Chondrocyte (in vitro differentiated cells): ENCODE results near the gene AQP10. TPM values are rescaled to one million over a fixed set of nuclear protein-coding genes. Genes with fewer than 3 reads are reported as not detected.

Experiments used
- DNase-seq: peaks from one replicate; pipeline ENCODE4 v3.0.0; 2021; ENCODE audit warnings: mixed read lengths, low spot score
- H3K27ac Mint-ChIP-seq: one replicate; pipeline ENCODE4 v1.8.0; 2021; ENCODE audit warnings: mild to moderate bottlenecking, moderate library complexity, mixed read lengths; ENCODE audit not compliant: unreplicated experiment
- H3K27me3 Mint-ChIP-seq: 2 replicates; pipeline ENCODE4 v1.8.0; 2021; ENCODE audit warnings: low read depth, mixed read lengths
- H3K36me3 Mint-ChIP-seq: 2 replicates; pipeline ENCODE4 v1.8.0; 2021; ENCODE audit warnings: low read depth, mixed read lengths
- H3K4me1 Mint-ChIP-seq: 2 replicates; pipeline ENCODE4 v1.8.0; 2021; ENCODE audit warnings: low read depth, mild to moderate bottlenecking, mixed read lengths
- H3K4me3 Mint-ChIP-seq: one replicate; pipeline ENCODE4 v1.8.0; 2021; ENCODE audit warnings: mild to moderate bottlenecking, moderate library complexity, mixed read lengths; ENCODE audit not compliant: unreplicated experiment
- H3K9me3 Mint-ChIP-seq: 2 replicates; pipeline ENCODE4 v1.8.0; 2021; ENCODE audit warnings: low read depth, mixed read lengths
- total RNA-seq: library from RNA; stranded (reverse); gene quantifications from 3 replicates; pipeline ENCODE4 v1.2.1, GENCODE V29; 2021
- TF ChIP-seq, protein P1 (sequence below): fragments of 200-600 bp; sonication (generic); IDR thresholded peaks from 2 replicates; pipeline ENCODE4 v1.5.0; 2021; ENCODE audit warnings: antibody characterized with exemption, mild to moderate bottlenecking, moderate library complexity

AQP10 gene
- total RNA-seq, 1 donor from 2014 or later: not detected

DNA sequence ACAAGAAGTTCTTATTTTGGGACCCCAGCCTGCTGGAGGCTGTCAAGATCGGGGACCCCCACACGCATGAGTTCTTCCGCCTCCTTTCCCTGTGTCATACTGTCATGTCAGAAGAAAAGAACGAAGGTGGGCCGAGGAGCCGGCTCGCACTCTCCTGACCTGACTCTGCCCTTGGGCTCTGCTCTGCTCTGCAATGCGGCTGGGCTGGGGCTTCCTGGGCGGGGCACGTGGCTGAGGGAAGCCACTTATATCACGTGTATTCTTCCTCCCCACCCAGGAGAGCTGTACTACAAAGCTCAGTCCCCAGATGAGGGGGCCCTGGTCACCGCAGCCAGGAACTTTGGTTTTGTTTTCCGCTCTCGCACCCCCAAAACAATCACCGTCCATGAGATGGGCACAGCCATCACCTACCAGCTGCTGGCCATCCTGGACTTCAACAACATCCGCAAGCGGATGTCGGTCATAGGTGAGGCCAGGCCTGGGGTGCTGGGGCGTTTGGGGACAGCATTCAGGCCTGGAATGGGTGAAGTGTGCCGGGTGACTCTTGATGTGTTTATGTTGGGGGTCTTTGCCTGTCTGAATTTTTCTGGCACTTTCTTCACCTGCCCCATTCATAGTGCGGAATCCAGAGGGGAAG is 22.1 kb downstream of the AQP10 start:
- Mint-ChIP-seq H3K27me3 (no peaks in the 10 kb centered on the region), H3K27ac (no peak overlapping the region), H3K9me3 (no peaks in the 10 kb centered on the region), H3K4me1 (peaks cover 8% of the 10 kb centered on the region), H3K4me3 (no peak overlapping the region), H3K36me3 (peaks cover 64% of the 10 kb centered on the region)
- DNase-seq: no peak
- TF ChIP-seq, protein P1, sequence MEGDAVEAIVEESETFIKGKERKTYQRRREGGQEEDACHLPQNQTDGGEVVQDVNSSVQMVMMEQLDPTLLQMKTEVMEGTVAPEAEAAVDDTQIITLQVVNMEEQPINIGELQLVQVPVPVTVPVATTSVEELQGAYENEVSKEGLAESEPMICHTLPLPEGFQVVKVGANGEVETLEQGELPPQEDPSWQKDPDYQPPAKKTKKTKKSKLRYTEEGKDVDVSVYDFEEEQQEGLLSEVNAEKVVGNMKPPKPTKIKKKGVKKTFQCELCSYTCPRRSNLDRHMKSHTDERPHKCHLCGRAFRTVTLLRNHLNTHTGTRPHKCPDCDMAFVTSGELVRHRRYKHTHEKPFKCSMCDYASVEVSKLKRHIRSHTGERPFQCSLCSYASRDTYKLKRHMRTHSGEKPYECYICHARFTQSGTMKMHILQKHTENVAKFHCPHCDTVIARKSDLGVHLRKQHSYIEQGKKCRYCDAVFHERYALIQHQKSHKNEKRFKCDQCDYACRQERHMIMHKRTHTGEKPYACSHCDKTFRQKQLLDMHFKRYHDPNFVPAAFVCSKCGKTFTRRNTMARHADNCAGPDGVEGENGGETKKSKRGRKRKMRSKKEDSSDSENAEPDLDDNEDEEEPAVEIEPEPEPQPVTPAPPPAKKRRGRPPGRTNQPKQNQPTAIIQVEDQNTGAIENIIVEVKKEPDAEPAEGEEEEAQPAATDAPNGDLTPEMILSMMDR: no peak

DNA sequence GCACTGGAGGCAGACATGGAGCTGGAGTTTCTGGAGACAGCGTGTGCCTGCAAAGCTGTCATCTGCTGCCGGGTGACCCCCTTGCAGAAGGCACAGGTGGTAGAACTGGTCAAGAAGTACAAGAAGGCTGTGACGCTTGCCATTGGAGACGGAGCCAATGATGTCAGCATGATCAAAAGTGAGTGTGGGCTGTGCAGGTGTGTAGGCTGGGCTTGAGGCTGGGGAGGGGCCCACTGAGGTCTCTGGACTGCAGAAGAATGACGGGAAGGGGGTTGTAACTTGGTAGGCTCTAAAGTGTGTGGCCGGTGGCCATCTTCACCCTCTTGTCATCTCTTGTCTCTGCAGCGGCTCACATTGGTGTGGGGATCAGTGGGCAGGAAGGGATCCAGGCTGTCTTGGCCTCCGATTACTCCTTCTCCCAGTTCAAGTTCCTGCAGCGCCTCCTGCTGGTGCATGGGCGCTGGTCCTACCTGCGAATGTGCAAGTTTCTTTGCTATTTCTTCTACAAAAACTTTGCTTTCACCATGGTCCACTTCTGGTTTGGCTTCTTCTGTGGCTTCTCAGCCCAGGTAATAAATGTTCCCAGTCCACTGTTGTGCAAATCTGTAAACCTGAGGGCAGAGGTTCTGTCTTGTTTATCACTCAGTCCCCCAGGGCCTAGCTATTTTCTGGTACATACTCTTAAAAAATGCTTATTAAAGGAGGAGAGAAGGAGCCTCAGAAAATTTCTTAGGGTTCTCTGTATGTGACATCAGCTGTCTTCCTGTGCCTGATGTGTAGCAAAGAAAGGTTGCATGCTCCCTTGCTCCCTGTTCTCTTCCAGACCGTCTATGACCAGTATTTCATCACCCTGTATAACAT is 24.3 kb downstream of the AQP10 start:
- DNase-seq: no peak
- TF ChIP-seq, protein P1: peak; percentile 84
- Mint-ChIP-seq H3K4me1 (peaks cover 3% of the 10 kb centered on the region), H3K27ac (no peak overlapping the region), H3K27me3 (no peaks in the 10 kb centered on the region), H3K36me3 (peaks cover 61% of the 10 kb centered on the region), H3K9me3 (no peaks in the 10 kb centered on the region), H3K4me3 (no peak overlapping the region)

DNA sequence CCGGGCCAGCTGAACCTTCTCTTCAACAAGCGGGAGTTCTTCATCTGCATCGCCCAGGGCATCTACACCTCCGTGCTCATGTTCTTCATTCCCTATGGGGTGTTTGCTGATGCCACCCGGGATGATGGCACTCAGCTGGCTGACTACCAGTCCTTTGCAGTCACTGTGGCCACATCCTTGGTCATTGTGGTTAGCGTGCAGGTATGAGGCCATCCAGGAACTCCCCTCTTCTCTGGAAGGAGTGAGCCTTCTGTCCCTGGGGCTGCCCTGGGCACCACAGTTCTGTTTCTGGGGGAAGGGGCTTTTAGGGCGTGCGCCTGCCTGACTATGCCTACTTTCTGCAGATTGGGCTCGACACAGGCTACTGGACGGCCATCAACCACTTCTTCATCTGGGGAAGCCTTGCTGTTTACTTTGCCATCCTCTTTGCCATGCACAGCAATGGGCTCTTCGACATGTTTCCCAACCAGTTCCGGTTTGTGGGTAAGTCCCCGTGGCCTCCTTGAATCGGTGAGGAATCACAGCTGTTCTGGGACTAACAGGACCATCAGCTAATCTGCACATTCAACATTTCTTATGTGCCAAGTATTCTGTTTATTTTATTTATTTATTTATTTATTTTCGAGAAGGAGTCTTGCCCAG is 25.5 kb downstream of the AQP10 start:
- no peaks in the 10 kb centered on the region for H3K9me3 Mint-ChIP-seq
- H3K27ac Mint-ChIP-seq: no peak overlapping the region
- no peaks in the 10 kb centered on the region for H3K27me3 Mint-ChIP-seq
- no peak for DNase-seq
- H3K4me1 Mint-ChIP-seq: peaks cover 6% of the 10 kb centered on the region
- peaks cover 52% of the 10 kb centered on the region for H3K36me3 Mint-ChIP-seq
- TF ChIP-seq, protein P1: no peak
- H3K4me3 Mint-ChIP-seq: no peak overlapping the region

DNA sequence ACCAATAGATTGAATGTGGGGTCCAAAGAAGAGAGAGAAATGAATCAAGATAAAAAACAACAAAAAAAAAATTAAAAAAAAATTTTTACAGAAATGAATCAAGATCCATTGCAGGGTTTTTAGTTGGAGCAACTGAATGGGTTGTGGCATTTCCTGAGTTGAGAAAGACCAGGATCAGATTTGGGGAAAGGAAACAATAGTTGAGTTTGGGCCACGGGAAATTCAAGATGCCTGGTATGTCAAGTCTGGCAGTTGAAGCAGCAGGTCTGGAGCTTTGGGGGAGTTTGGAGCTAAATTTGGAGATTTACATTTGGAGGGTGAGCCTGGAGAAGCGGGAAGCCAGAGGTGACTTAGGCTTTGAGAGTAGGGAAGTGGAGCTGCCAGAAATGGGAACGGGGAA is 27.1 kb downstream of the AQP10 start:
- Mint-ChIP-seq H3K36me3 (peaks cover 40% of the 10 kb centered on the region), H3K27me3 (no peaks in the 10 kb centered on the region), H3K4me1 (peaks cover 13% of the 10 kb centered on the region), H3K4me3 (no peak overlapping the region), H3K27ac (no peak overlapping the region), H3K9me3 (no peaks in the 10 kb centered on the region)
- no peak for DNase-seq
- TF ChIP-seq, protein P1: no peak

DNA sequence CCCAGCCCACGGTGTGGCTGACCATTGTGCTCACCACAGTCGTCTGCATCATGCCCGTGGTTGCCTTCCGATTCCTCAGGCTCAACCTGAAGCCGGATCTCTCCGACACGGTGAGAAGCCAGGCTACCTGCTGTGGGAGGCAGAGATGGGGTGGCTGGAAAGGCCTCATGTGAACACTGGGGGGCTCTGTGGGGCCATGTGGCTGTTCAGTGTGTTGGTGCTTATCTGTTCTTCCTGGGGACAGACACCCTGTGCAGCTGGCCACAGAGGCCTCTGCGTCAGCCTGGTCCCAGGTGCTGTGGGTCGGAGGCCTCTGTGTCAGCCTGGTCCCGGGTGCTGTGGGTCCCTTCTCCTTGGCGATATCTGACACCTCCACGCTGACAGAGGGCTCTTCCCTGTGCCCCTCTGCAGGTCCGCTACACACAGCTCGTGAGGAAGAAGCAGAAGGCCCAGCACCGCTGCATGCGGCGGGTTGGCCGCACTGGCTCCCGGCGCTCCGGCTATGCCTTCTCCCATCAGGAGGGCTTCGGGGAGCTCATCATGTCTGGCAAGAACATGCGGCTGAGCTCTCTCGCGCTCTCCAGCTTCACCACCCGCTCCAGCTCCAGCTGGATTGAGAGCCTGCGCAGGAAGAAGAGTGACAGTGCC is 27.7 kb downstream of the AQP10 start:
- Mint-ChIP-seq H3K4me3 (no peak overlapping the region), H3K4me1 (peaks cover 19% of the 10 kb centered on the region), H3K9me3 (no peaks in the 10 kb centered on the region), H3K27me3 (no peaks in the 10 kb centered on the region), H3K27ac (no peak overlapping the region), H3K36me3 (peaks cover 35% of the 10 kb centered on the region)
- TF ChIP-seq, protein P1: peak; percentile 19
- DNase-seq: no peak
